GM12864 (cell line): ENCODE measurements around the gene KIF1B.

Source experiments
- DNase-seq: peaks from one replicate; pipeline ENCODE4 v3.0.0-alpha.2; 2011; ENCODE audit warnings: low read depth
- H3K4me3 ChIP-seq: 2 replicates; pipeline ENCODE4 v1.5.1; 2011; ENCODE audit warnings: mild to moderate bottlenecking, low read depth, low read length, control low read depth
- TF ChIP-seq, protein P1 (sequence below): IDR thresholded peaks from 2 replicates; pipeline ENCODE4 v1.5.1; 2011; ENCODE audit warnings: low read depth, mild to moderate bottlenecking, moderate library complexity, low read length, control low read depth, inconsistent platforms; ENCODE audit errors: missing control alignments

KIF1B gene

DNA sequence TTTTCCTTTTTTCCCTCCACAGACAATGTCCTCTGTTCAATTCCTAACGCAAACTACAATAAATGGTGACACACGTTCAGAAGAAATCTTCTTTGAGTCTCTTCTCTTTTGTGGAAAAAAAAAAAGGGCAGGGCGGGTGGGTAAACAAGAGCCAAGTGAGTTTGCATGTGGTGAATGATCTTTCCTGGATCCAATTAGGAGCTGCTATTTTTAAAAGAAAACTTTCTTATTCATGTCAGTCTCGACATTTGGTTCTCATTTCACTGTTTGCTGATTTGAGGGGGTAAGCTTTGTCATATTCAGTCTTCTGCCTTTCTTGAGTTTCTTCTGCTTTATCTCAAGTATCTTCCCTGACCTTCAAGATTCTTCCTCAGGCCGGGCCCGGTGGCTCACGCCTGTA, 29.2 kb upstream of the KIF1B start:
- DNase-seq, result no peak

DNA sequence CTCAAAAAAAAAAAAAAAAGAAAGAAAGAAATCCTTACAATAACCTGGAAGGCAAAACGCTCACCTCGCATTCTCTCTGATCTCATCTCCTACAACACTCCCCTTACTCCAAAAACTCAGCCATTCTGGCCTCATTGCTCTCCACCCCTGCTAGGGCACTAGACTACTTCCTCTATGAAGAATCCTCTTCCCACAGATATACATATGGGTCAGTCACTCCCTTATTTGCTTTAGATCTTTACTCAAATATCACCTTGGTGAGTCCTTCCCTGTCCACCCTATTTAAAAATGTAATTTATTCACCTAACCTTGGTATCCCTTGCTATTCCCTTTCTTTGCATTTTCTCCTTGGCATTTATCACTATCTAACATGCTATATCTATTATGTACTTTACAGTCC, 24.6 kb upstream of the KIF1B start:
- TF ChIP-seq, protein P1, sequence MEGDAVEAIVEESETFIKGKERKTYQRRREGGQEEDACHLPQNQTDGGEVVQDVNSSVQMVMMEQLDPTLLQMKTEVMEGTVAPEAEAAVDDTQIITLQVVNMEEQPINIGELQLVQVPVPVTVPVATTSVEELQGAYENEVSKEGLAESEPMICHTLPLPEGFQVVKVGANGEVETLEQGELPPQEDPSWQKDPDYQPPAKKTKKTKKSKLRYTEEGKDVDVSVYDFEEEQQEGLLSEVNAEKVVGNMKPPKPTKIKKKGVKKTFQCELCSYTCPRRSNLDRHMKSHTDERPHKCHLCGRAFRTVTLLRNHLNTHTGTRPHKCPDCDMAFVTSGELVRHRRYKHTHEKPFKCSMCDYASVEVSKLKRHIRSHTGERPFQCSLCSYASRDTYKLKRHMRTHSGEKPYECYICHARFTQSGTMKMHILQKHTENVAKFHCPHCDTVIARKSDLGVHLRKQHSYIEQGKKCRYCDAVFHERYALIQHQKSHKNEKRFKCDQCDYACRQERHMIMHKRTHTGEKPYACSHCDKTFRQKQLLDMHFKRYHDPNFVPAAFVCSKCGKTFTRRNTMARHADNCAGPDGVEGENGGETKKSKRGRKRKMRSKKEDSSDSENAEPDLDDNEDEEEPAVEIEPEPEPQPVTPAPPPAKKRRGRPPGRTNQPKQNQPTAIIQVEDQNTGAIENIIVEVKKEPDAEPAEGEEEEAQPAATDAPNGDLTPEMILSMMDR, result no peak
- no peak overlapping the region for H3K4me3 ChIP-seq
- DNase-seq, result no peak

More for the DNA sequence above, 29.2 kb upstream of the KIF1B start:
- H3K4me3 ChIP-seq, result no peak overlapping the region
- TF ChIP-seq, protein P1, result no peak

DNA sequence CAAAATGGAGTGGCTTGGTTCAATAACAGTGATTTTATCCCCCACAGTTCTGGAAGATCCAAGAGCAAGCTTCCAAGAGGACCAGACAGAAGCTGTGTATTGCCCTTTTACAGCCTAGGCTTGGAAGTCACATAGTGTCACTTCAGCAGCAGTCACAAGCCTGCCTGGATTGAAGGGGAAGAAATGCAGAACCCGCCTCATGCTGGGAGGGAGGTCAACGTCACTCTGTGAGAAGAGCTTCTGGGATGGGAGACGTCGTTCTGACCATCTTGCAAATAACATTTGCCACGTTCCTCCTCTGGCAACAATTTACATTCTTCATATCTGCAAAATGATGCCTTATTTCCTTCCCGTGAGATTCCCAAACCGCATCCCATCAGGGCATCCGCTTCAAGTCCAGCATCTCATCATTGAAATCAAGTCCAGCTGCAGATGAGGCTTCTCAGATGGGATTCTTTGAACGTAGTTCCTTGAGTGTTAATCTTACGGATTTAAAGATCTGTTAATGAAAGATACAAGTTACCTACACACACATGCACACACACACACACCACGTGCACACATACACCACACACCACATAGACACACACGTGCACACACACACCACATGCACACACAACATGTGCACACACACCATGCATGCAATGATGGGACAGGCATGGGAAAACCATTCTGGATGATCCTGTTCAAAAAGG, 23.9 kb upstream of the KIF1B start:
- TF ChIP-seq, protein P1, result no peak
- DNase-seq, result no peak

DNA sequence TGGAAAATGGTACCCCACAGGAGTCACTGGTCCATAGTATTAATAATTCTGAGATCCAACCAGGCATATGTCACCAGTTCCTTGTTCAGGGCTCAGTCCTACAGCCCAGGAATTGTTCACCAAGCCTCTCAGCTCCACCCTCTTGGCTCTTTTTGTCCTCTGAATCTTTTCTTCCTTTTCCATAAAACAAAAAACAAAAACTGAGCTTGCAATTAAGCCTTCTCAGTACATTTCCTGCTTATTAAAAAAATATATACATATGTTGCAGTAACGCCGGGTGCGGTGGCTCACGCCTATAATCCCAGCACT, 23.4 kb upstream of the KIF1B start:
- DNase-seq, result no peak
- H3K4me3 ChIP-seq, result no peak overlapping the region
- TF ChIP-seq, protein P1, result no peak

More for the DNA sequence above, 23.9 kb upstream of the KIF1B start:
- no peak overlapping the region for H3K4me3 ChIP-seq

DNA sequence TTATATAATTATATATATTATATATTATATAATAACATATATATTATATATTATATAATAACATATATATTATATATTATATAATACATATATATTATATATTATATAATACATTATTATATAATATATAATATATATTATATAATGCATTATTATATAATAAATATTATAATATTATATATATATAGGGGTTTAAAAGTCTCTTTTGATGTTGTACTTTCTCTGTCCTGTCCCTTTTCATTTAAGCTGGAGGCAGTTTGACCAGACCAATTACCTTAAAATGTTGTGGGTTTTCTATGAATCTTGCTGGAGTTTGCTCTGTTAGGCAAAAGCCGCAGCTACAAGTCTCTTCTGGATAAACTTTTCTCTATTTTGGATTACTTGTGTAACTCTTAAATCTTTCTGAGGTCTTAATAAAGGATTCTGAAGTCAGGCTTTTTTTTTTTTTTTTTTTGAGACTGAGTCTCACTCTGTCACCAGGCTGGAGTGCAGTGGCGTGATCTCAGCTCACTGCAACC, 22.2 kb upstream of the KIF1B start:
- H3K4me3 ChIP-seq, result no peak overlapping the region
- no peak for DNase-seq
- TF ChIP-seq, protein P1, result no peak

DNA sequence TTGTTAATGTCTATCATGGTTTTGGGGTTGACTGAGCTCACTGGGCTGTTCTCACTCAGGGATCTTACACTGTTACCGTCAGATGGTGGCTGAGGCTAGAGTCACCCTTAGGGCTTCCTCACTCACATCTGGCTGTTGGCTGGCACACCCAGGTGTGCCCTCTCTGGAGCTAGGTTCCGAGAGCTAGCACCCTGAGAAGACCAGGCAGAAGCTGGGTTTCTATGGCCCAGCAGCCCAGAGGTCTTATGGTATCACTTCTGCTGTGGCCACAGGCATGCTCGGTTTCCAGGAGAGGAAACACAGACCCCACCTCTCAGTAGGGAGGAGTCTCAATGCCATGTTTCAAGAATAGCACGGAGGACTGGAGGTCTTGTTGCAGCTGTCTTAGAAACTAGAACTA, 20.7 kb upstream of the KIF1B start:
- H3K4me3 ChIP-seq, result no peak overlapping the region
- TF ChIP-seq, protein P1, result no peak
- DNase-seq, result peak; percentile 74

DNA sequence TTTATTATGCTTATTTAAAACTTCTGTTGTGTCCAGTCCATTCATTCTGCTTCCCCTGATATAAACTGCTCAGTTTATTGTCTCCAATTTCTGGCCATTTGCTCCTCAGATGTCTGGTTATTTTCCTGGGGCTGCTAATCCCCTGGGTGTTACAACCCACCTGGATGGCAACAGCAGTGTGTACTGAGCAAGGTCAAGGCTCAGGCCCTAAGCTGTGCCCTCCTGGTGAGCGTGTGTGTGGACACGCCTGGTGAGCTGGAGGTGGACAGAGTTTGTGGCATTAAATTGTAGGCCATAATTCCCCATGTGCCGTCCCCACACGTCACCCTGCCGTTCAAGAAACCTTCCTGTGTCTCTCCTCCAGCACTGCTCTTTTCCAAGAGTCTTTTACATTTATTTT, 18.1 kb upstream of the KIF1B start:
- no peak overlapping the region for H3K4me3 ChIP-seq
- no peak for DNase-seq
- TF ChIP-seq, protein P1, result no peak
